GM18861 (cell line): Measurements from ENCODE around the gene TMEM217.

ENCODE experiments used
- ATAC-seq: cut with Tn5 transposase; IDR thresholded peaks from one replicate; pipeline ENCODE4 v1.9.1; 2021; ENCODE audit not compliant: unreplicated experiment

The TMEM217 gene

DNA sequence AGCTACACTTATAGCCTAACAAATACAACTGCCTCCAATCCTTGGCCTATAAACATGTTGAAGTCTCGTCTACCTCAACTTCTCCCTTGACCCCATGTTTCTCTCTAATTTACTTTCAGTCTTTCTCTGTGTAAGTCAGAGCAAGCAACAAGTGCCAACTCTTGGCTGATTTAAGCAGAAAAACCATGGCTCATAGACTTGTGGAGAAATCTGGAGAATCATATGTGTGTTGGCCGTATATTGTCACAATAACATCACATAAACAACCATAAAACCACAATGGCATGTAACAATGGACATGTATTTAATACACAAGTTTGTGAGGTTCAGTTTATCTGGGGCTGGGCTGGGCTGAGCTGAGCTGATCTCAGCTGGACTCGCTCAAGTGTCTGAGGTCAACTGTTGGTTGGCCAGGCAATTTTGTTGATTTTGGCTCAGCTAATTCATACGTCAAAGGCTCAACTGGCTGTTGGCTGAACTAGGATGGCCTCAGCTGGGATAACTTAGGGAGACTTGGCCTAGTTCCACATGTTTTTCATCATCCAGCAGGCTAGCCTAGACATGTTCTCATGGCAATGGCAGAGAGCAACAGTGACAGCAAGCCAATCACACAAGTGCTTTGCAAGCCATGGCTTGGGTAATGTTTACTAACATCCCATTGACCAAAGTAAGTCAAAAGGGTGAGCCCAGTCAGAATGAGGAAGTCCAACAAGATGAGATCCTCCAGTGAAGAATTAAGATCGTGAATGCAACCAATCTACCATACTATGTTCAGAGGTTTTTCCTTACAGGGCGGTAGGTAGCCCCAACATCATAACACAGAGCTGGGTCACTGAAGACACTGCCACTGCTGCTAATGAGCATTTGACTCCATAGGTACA lies 13.3 kb downstream of the TMEM217 start:
- ATAC-seq = no peak

DNA sequence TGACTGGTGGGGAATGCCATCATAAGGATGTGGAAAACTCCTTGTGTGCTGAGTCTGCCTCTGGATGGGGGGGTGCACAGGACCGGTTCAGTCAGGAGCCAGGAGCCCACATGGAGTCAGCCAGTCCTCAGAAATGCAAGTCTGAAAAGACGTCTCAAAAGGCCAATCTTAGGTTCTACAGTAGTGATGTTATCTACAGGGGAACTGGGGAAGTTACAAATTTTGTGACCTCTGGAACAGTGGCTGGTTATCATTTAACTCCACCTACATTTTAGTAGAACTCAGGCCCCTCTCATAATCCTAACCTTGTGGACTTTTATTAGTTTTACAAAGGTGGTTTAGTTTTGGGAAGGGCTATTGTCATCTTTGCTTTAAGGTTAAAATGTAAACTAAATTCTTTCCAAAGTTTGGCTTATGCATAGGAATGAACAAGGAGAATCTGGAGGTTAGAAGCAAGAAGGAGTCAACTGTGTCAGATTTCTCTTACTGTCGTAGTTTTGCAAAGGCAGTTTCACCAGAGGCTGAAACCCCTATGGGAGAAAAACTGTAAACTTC lies 14.1 kb downstream of the TMEM217 start:
- ATAC-seq = no peak

DNA sequence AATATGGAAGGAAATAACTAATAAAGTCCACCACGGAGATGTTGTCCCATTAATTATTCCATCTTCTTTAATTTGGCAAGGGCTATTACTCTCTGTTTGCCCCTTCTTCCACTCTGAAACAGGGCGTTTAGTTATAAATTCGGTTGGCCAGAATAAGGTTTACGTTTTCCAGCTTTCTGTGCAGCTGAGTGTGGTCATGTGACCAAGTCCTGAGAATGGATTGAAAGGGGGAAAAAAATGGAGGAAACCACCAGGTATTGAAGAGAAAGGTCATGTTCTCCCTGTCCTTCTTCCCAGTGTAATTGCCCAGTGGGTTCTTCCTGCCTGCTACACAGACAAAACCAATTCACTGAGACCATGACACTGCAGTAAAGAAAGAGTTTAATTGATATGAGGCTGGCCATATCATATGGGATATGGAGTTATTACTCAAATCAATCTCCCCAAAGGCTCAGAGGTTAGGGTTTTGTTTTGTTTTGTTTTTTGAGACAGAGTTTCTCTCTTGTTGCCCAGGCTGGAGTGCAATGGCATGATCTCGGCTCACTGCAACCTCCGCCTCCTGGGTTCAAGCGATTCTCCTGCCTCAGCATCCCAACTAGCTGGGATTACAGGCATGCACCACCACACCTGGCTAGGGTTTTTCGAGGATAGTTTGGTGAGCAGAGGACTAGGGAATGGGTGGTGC lies 14.7 kb downstream of the TMEM217 start:
- no peak for ATAC-seq

GRCh38 chr6:37242429-37243052 lies 15.4 kb downstream of the TMEM217 start:
- ATAC-seq = no peak

DNA sequence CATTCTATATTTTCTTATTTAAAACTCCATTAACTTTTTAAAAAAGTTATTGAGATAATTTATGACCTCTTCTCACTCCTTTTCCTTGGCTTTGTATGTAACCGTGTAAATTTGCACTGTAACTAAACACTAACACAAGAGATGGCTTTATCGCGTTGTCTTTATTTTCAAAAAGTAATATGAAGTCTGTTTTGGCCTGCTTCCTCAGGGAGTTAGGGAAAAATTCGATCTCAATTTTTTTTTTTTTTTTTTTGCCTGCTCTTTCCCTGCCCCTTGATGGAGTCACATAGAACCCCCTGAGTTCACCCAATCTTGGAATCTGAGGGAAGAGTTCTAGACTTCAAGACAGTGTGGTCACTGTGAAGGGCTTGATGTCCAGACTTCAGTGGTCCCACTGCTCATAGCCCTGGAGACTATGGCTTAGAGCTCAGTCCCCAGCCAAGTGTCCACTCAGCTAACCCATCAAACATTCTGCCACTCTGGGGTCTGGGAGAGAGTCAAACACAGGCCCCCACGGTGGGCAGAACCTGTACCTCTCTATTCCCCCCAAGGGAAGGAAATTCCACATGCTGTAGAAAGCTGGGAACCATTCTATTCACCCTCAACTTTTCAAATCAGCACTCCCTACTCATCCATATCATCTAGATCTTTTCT lies 16.0 kb downstream of the TMEM217 start:
- no peak for ATAC-seq

GRCh38 chr6:37241131-37241530 lies 16.8 kb downstream of the TMEM217 start:
- ATAC-seq = no peak

GRCh38 chr6:37239950-37240713 lies 17.8 kb downstream of the TMEM217 start:
- ATAC-seq = peak; percentile 50

DNA sequence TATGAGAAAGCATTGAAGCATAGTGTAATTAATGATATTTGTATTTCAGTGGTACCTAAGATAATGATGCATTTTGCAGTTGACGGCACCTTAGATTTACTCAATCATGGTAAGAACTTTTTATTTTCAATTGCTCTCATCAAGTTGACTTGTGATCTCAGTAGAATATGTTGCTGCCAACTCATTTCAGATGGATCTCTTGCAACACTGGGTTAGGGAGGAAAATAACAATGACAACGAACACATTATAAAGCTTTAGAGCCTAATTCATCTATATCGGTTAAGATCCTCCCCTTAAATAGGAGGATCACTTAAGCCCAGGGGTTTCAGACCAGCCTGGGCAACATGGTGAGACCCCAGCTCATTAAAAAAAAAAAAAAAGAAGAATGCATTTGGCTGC lies 18.4 kb downstream of the TMEM217 start:
- ATAC-seq = no peak

- ATAC-seq = no peak
These were observed 19.6 kb downstream of the TMEM217 start for GRCh38 chr6:37238381-37238780.

- ATAC-seq = no peak
These were observed 20.2 kb downstream of the TMEM217 start for GRCh38 chr6:37237789-37238188.

DNA sequence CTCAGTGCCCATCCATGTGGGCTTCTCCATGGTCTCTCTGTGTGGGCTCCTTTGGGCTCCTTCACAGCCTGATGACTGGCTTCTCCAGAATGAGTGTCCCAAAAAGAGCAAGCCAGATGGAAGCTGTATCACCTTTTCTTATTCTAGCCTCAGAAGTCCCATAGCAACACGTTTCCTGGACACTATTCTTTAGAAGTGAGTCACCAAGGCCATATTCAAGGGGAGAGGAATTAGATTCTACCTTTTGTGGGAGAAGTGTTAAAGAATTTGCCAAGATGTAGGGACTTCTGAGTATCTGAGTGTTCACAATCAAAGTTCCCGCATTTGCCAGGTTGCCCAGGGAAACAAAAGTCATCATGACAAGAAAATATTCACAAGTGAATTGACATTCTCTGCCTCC lies 21.0 kb downstream of the TMEM217 start:
- ATAC-seq = no peak

DNA sequence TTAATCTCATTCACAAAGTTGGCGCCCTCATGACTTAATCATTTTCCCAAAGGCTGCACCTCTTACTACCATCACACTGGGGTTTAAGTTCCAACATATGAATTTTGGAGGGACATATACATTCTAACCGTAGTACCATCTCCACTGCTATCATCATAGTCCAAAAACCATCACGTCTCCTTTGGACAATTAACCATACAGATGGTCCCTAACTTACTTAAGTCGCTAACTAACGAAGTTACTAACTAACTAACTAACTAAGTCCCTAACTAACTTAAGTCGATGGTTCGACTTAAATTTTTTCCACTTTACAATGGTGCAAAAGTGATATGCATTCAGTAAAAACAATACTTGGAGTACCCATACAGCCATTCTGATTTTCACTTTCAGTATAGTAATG lies 24.4 kb downstream of the TMEM217 start:
- ATAC-seq = no peak

GRCh38 chr6:37232430-37233017 lies 25.4 kb downstream of the TMEM217 start:
- ATAC-seq = no peak

DNA sequence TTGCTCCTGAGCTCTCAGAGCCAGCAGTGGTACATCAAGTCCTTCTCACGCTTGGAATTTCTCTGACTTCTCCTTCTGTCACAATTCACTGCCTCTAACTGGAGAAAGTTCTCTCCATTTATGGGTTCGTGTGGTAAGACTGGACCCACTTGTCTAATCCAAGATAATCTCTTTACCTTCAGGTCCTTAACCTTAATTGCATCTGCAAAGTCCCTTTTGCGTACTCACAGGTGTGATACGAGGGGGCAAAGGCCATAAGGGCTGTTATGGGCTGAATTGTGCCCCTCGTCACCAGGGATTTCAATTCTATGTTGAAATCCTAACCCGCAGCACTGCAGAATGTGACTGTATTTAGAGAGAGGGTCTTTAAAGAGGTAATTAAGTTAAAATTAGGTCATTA lies 27.8 kb downstream of the TMEM217 start:
- no peak for ATAC-seq

- no peak for ATAC-seq
These were observed 32.4 kb downstream of the TMEM217 start for GRCh38 chr6:37225350-37226169.

DNA sequence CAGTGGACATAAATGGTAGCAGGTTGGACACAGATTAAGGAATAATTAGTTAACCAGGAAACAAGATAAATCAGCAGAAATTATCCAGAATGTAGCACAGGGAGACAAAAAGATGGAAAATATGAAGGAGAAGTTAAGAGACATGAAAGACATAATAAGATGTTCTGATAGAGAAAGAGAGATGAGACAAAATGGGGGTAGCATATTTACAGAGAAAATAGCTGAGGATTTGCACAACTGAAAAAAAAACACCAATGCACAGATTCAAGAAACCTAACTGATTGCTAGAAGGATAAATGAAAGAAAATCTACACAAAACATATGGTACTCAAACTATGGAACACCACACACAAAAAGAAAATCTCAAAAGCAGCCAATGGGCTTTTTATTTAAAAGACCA lies 35.0 kb downstream of the TMEM217 start:
- ATAC-seq = no peak

DNA sequence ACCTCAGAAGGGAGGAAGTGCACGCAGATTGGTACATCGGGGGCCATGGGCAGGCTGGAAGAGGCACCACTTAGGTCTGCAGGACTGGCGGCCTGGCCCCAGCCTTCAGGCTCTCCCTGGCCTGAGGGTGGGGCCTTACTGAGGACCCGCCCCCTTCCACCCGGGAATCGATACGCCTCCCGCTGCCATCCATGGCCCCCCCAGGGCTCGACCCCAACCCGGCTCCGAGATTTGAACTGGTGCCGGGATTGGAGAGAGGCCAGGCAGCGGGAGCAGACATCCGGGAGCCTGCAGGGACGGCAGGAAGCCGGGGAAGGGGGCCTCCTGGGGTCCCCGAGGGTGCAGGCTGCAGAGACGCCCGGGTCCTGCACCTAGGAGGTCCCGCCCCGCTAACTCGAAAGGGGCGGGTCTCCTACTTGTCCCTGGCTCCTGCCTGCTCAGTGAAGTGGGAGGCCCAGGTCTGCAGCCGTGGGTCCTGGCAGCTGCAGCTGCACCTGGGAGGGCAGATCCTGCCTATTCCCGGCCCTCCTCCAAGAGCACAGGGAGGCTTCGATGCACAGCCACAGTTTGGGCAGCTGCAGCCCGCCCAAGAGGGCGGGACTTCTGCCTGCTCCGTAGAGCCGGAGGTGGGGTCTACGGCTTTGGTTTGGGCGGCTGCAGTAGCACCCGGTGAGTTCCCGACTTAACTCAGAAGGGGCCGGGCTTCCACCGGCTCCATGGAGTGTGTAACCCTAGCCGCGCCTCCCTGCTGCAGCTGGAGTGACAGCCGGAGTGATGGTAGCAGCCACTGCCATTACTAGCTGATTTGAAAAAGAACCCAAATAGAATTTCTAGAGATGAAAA lies 35.6 kb downstream of the TMEM217 start:
- peak; percentile 83 for ATAC-seq

DNA sequence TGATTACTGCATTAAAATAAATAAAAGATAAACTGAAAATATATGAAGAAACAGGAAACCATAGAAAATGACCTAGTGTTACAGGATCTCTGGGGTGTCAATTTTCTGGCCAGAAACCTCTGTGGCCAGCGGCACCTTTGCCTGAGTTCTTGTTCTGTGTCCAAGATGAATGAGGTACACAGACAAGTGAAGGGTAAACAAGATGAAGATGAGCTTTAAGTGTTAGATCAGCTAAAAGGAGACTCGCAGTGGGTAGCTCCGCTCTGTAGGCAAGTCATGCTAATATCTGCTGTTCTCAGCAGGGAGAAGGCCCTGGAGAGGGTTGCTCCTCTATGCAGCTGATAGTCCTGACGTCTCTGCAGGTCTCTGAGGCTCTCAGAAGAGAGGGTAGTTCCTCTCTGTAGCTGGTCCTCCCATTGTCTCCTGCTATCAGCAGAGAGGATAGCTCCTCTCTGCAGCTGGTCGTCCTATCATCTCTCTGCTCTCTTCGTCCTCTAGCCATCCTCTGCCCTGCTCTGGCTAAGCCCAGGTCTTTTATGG lies 36.3 kb downstream of the TMEM217 start:
- ATAC-seq = peak; percentile 10
